ENCODE measurements around the gene OSTF1.

The OSTF1 gene, protein sequence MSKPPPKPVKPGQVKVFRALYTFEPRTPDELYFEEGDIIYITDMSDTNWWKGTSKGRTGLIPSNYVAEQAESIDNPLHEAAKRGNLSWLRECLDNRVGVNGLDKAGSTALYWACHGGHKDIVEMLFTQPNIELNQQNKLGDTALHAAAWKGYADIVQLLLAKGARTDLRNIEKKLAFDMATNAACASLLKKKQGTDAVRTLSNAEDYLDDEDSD

DNA sequence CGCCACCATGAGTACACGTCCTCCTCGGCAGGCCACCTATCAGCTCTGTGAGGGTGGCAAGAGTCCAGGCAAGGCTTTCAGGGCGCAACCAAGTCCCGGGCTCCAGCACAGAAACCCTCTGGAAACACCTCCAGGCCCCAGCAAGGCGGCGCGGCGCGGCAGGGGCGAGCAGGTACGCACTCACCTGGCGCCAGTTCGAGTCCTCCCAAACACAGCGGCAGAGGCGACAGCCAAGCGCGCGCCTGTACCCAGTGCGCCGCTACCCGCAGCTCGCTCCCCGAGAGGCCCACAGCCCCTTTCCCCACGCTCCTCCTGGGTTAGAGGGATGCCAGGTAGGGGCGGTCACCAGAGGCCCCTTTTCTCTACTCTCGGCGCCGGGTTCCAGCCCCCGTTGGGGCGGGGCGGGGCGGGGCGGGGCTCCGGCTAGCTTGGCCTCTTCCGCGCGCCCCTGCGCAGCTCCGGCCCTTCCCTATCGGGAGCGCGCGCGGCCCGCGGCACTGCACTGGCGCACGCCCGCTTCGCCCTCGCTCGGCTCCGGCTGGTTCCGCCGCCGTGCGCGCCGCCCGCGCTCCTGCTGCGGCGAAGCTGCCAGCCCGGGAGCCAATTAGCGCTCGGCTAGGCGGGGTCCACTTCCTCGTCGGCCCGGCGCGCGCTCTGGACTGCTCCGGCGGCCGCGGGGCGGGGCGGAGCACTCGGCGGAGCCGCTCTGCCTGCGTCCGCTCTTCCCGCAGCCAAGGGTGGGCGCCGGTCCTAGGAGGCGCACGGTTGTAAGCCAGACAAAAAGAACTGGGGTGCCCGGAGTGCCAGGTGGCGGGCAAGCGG, at the start of gene OSTF1, which contains the start of gene NMRK1:
Gene OSTF1 (plus strand): TSS at position 691 of the 822 bp plus-strand sequence. CDS start 179 bp downstream, outside the sequence.
Gene NMRK1 (minus strand): TSS at position 332 of the 822 bp plus-strand sequence. CDS start 5,040 bp downstream, outside the sequence.
- peak; percentile 84 to 95 (median 90) for DNase-seq

DNA sequence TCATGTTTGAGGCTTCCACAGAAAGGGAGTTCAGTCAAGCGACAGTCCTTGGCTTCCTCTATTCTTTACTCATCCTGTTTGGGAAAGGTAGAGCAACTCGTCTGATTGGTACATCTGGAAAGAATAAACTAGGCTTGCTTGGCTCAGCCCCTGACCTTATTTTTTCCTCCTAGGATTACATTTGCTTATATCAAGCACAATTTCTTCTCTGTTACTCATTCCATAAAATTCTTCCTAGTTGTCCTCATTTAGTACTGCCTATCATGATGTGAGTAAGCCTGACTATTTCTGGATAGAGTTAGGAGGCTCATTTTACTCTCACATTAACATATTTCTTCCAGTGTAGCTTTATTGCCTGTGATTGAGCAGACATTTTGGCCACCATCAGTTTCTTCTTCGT, 49.3 kb upstream of the OSTF1 start:
- no peak for DNase-seq

DNA sequence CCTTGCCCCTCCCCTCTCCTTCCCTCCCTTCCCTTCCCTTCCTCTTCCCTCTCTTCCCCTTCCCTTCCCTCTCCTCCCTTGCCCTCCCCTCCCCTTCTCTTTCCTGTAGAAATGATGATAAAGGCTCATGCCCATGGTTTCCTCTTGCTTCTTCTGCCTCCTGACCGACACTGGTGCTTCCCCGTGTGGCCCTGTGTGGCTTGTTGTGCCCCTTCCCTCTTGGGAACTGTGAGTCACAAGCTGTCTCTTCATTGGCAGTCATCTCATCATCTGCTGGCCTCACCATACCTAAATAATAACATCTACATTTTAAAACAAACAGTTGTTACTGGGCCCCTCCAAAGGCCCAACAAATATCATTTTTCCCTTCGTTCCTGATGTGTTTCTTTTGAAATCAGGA, 48.5 kb upstream of the OSTF1 start:
- DNase-seq = no peak

DNA sequence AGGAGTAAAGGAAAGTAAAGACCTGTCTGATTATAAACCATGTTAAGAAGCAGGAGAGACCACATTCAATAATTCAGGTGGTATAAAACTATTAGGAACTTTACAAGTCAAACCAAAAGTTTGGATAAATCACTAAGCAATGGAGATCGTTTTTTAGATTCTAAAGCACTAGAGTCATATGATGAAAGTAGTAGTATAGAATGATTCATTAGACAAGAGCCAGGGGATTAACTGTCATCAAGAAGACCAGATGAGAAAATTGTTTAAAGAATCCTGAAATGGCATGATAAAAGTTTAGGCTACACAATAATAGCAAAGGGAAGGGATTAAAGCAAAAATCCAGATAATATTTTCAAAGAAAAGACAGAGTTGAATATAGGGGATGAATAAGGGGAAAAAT, 47.3 kb upstream of the OSTF1 start:
- DNase-seq = no peak

DNA sequence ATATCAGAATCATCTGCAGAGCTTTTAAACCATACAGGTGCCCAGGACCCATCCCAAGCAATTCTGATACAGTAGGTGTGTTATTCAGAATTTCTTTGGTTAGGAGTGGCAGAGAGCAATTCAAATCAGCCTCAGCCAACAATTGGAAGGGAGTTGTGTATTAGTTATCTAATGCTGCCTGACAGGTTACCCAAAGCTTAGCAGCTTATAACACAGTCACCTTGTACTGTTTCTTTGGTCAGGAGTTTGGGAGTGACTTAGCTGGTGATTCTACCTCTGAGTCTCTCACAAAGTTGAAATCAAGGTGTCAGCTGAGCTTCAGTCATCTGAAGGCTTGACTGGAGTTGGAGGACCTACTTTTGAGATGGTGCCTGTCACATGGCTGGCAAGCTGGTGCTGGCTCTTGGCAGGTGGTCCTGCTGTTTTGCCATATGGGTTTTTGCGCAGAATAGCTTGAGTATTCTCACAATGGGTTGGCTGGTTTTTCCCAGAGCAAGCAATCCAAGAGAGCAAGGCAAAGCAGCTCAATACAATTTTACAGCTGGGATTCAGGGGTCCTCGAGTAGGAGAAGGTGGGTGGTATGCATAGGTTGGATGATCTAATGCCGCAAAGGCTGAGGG, 41.5 kb upstream of the OSTF1 start:
- DNase-seq = no peak

DNA sequence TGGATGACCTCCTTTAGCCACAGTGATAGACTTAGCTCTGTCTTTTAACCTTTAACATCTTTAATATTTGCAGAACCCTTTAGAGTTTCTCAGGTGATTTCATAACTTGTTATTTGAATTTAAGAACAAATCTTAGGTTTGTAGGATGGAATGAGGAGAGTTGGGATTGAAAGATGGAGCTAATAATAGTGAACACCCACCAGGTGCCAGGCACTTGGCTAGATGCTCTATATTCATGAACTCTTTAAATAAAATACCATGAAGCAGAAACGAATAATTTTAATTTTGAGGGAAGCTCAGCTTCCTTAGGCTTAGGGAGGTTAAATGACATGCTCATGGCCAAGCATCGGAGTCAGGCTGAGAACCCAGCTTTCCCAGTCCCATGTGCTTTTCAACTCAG, 40.8 kb upstream of the OSTF1 start:
- no peak for DNase-seq

DNA sequence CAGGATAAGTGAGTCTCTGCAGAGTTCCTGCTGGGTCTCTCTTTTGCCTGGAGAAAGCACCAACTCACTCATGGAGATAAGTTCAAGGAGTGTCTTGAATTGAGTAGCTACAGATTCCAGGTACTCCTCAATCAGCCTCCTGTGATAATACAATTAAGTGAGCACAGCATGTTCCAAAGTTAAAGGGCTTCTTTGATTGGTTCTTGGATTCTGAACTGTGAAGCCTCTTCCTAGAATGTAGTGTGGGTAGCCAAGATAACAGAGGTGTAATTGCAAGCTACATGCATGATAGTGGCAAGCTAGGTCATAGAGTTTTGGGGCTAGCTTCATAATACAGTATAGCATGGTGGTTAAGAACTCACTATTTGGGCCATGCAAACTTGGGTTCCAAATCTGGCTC, 37.0 kb upstream of the OSTF1 start:
- DNase-seq = no peak

DNA sequence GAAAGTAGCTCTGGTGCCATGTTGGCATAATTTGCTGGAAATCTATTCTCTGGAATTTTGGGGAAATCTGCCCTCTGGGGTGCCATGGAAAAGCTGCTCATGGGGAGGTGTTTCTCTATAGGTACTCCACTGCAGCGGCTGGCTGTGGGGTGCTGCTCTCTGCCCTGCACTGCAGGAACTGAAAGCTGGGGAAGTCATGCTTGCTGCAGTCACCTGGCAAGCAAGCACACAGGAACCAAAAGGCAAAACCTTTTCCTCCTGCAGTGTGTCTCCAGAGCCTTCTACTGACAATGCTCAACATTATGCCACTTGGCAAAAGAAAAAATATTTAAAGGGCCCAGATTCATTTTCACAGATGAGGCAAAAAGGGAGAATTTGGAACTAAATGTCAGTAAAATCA, 34.4 kb upstream of the OSTF1 start:
- no peak for DNase-seq

DNA sequence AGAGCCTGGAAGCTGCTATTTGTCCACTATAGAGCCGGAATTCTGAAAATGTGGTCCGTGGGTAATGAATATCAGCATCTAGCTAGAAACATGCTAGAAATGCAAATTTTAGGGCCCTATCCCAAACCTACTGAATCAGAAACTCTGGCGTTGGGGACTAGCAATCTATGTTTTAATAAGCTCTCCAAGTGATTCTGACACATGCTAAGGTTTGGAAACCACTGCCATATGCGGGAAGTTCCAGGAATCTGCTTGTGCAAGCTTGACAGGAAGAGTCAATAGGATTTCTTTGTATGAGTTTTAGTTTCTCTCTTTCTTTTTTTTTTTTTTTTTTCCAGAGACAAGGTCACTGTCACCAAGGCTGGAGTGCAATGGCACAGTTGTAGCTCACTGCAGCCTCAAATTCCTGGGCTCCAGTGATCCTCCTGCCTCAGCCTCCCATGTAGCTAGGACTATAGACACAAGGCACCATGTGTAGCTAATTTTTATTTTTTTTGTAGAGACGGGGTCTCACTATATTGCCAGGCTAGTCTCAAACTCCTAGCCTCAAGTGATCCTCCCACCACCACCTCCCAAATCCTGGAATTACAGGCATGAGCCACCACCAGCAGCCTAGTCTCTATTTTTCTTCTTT, 33.8 kb upstream of the OSTF1 start:
- DNase-seq = no peak

DNA sequence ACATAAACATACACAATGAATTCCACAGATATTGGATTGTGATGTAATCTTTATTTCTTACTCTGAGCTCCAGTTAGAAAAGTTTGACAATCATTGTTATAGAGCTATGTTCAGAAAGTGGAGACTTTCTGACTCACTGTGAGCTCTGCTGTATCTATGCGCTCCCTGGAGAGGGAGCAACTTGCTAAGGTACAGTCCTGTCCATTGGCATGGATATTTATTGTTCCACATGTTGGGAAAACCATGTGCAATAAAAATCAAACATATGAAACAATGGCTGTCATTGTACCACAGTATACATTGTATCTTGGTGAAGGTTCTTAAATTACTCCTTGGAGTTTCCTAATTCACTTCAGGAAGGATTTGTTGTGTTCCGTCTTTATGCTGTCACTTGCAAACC, 27.1 kb upstream of the OSTF1 start:
- DNase-seq = no peak

DNA sequence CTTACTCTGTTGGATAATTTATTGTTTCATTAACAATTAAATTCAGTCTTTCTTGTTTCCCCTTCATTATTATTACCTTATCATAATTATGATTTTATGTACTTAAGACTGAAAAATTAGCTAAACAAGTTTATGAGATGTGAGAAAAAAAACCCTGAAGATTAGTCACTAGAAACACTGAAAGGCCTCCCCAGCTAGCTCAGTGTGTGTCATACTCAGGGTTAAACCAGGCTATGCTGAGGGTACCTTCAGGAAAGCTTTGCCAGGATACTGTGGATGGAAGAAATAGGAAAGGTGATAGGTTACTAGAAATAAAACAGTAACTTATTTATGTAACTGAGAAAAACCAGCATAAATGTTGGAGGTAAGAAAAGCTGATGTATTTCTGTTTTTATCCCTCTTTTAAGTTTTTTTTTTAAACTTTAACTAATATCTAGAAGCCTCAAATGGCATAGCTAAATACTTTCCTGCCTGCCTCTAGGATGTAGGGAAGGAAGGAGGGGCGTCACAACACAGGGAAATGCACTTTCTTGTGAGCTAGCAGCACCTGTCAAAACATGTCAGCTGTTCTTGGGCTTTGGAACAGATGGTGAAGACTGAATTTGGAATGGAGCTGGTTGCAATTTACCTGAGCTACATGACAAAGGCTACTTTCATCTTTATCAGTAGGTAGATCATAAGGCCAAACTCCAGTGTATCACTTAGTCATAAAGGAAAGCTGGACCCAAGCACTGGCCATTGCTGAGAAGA, 24.6 kb upstream of the OSTF1 start:
- no peak for DNase-seq

DNA sequence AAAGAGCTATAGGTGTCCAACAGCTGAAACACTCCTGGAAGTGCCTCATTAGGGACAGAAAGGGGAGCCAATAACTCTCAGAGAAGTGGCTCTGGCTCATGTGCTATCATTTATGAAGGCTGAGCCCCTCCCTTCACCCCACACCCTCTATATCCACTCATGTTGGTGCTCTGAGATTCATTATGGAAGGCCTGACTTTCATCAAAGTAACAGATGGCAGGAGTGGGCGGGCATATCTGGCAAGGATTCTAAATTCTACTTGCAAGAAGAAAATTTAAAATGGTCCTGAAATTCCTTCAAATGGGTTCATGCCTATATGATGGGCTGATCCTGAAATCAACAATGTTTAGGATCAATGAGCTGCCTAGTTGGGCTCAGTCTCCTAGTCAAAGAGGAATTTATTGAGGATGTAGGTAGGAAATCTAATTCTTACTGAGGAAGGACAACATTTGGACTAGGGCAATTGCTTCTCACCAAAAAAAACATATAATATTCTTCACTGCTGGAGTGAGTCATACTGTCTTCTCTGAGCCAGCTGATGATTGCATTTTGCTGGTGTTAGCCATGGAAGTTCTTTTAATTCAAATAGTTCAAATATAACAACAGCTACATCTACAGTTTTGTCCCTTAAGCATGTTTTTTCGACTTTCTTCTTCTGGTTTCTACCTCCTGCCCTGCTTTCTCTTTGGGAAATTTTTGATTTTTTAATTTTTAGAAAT, 23.8 kb upstream of the OSTF1 start:
- DNase-seq = no peak

DNA sequence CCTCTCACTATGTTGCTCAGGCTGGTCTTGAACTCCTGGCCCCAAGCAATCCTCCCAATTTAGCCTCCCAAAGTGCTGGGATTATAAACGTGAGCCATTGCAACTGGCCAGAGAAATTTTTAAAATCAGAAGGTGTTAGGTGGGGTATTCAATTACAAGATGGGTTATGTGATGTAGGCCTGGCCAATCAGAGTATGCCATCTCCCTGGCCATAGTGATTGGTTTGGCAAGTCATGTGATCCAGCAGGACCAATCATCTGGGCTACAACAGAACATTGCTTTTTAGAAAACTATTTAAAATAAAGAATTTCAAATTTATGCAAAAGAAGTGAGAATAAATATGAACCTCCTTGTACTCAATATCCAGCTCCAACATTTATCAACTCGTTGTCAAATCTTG, 22.8 kb upstream of the OSTF1 start:
- no peak for DNase-seq

DNA sequence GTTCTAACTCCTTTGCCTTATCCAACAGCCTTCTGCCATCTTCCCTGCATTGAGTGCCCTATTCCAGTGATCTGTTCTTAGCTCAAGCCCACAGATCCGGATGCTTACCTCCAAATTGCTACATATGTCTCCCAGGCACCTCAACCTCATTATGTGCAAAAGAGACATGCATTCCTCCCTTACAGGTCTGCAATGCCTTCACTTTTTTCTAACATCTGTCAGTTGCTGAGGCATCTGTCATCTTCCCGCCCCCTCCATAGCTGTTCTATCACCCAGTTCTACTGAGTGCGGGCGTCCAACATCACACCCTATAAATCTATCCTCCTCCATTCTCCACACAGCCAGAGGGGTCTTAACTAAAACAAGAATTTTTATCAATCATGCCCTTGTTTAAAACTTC, 20.4 kb upstream of the OSTF1 start:
- DNase-seq = no peak

DNA sequence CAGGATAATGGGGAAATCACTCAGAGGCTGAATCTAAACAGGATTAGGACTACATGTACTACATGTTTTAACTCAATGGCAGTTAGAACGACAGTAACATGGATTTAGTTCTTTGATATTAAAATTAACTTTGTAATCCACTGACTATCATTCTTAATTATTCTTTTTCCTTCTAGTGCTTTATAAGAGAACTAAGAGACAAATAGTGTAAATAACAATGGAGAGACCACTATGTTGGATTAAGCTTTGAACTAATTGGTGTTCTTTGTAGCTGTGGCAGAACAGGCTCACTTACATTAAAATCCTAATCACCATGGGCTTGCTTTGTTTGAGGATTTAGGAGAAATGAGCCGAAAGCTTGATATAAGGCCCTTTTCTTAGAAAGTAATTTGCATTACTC, 19.1 kb upstream of the OSTF1 start:
- no peak for DNase-seq

DNA sequence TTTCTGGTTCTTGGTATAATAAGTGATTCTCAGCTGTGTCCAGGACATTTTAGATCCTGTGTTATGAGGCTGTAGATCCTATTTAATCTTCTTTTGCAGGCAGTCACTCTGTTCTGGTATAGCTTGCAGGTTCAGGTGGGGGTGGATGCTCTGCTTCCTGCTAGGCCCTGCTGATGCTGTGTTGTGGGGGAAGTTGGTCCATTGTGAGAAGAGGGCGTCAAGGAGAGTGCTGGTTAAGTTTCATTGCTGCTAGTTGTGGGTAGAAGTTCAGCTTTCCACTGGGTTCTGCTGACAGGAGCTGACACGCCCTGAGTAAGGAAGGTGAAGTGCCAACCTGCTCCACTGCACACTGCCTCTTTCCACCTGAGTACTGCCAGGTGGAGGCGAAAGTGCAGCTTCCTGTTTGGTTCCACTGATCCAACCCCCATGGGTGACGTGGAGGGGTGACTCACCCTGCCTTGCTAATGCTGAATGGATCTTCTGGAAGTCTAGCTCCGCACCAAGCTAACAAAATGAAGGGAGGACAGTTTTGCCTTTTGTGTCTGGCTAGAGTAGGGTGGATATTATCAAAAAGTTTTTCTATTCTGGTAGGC, 16.7 kb upstream of the OSTF1 start:
- peak in 5 of 6 experiments; percentile 7 to 43 (median 28) for DNase-seq

DNA sequence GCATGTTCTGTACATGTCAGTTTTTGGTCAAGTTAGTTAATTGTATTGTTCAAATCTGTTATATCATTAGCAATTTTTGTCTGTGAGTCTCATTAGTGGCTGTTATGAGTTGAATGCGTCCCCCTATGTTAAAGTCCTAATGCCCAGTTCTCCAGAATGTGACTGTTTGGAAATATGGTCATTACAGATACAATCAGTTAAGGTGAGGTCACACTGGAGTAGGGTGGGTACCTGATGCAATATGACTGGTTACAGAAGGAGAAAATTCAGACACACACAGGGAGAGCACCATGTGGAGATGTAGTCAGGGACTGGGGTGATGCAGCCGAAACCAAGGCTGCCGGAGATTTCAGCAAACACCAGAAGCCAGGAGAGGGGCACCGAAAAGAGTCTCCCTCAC, 15.4 kb upstream of the OSTF1 start:
- DNase-seq = no peak

DNA sequence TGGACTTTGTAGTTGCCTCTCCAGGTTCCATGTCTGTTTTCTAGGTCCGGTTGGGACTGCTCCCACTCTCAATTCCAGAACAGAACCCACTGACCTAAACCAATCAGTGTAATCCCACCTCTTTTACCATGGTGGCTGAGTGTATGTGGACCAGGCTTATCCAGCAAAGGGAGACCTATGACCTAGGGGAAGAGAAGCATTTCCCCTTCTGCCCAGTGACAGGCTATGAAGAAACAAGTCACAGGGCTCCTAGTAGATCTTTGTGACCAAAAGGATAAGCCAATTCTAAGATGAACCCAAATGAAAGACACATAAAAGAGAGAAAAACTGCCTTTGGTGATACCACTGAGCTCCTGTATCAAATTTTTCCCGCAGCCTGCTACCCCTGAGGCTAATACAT, 6.7 kb upstream of the OSTF1 start:
- DNase-seq = no peak

DNA sequence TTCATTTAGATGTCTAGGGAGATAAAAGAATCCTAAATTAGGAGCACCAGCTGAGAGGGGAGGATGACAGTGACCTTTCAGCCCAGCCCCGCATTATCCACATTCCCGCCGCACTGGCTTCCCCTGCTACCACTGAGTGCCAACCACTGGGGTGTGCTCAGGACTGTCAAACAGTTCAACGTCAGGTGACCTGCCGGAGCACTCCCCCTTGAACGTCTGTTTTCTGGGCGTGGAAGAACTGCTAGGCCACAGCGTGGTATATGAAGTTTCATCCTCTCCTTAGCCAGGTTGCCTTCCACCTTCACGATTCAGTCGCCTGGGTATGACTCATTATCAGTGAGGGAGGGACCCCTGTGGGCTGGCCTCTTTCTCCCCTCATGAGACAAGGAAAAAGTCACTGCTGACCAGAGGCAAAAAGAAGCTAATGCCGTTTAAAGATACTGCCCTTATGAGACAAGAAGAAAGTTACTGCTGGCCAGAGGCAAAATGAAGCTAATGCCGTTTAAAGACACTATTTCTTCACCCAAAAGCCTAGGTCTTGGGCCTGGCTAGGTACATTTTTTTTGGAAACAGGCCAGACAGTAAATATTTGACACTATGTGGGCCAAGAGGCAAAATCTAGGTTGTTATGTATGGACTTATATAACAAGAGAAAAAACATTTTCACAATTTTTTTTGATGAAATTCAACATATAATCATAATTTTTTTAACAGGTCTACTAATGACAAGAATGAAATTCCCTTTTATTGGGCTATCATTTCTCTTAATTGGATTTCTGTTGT, 4.9 kb upstream of the OSTF1 start:
- no peak for DNase-seq

DNA sequence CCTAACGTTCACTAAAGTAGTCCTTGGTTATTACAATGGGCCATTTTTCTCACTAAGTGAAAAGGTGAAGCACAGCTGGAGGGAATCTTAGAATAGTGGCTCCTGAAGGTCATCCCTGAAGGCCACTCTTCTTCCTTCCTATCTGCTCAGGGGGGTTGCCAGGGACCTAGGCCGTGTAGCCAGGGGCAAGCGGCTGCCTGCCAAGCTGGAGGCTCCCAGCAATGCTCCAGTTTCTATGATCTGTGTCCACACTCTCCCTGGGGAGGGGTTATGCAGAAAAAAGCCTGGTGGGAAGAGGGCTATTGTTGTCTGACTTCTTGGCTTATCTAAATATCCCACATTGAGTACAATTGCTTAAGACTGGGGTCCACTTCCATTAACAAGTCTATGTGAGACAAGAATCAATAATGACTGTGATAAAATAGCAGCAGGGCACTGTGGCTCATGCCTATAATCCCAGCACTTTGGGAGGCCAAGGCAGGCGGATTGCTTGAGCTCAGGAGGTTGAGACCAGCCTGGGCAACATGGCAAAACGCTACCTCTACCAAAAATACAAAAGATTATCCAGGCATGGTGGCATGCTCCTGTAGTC, 4.1 kb upstream of the OSTF1 start:
- DNase-seq = no peak

Data from stimulated activated naive CD4-positive, alpha-beta T cell (primary cell).